HCT116 (cell line): Measurements from ENCODE around the gene ADD1. TPM values are rescaled to one million over a fixed set of nuclear protein-coding genes. Genes with fewer than 3 reads are reported as not detected.

Experiments
- ATAC-seq: fragments of 200-7000 bp; cut with Tn5 transposase; 2 replicates; pipeline ENCODE4 v1.9.1; 2020; ENCODE audit warnings: mild to moderate bottlenecking, moderate library complexity
- BruUV-seq: library from RNA; stranded (reverse); fragments of 400-500 nt; replicated peaks from 2 replicates; lab custom pipeline; 2021; lab: Mats Ljungman, UMichigan
- CTCF ChIA-PET: fragments of 300-600 bp; sonication (Branson Sonifier 250); formaldehyde crosslinking; loops from one replicate; lab custom pipeline; 2021; ENCODE audit warnings: antibody characterized with exemption; lab: Charles Lee
- POLR2A ChIA-PET: fragments of 300-600, 350-600 bp; sonication (Branson Sonifier 250); formaldehyde crosslinking; loops from one replicate; lab custom pipeline; 2021; ENCODE audit warnings: antibody characterized with exemption; lab: Charles Lee
- RAD21 ChIA-PET, 2 experiments: fragments of 300-600 bp; sonication (Branson Sonifier 250); formaldehyde crosslinking; loops; one replicate each; lab custom pipeline; 2023; ENCODE audit warnings: low total read pairs in 2 of 2; ENCODE audit not compliant: uncharacterized antibody in 2 of 2, unreplicated experiment in 2 of 2, low non-redundant PET in 1 of 2; lab: Charles Lee
- DNase-seq: peaks from one replicate; pipeline ENCODE4 v3.0.0-alpha.2; 2010; ENCODE audit warnings: low read depth, low spot score
- H2AFZ ChIP-seq: fragments of 200-600 bp; shearing (Covaris generic), sonication (generic); 2 replicates; pipeline ENCODE4 v1.6.1; 2017; ENCODE audit warnings: low read depth, mixed run types, mixed read lengths, antibody characterized with exemption, low read length; ENCODE audit not compliant: poor library complexity, severe bottlenecking
- H3K27ac ChIP-seq: 2 replicates; pipeline ENCODE4 v1.5.1; 2012; ENCODE audit warnings: low read depth, low read length
- H3K27me3 ChIP-seq: fragments of 200-600 bp; sonication (generic); 2 replicates; pipeline ENCODE4 v1.6.1; 2016; ENCODE audit warnings: mixed run types, low read length, mixed read lengths; ENCODE audit not compliant: insufficient read depth
- H3K36me3 ChIP-seq, 2 experiments: fragments of 200-500 bp in 1 of 2; fragments of 200-600 bp in 1 of 2; sonication (Bioruptor generic) in 1 of 2; sonication (generic) in 1 of 2; 2 replicates each; pipeline versions ENCODE4 v1.5.1 to v1.6.1; 2014 to 2016; ENCODE audit warnings: low read length in 2 of 2, inconsistent platforms in 1 of 2, mixed read lengths in 1 of 2, mixed run types in 1 of 2; ENCODE audit not compliant: insufficient read depth in 2 of 2, control insufficient read depth in 1 of 2
- H3K4me1 ChIP-seq, 2 experiments: fragments of 200-600 bp in 1 of 2; sonication (generic) in 1 of 2; 2 replicates each; pipeline versions ENCODE4 v1.5.1 to v1.6.1; 2012 to 2017; ENCODE audit warnings: low read length in 2 of 2, inconsistent platforms in 1 of 2, mild to moderate bottlenecking in 1 of 2, mixed read lengths in 1 of 2, mixed run types in 1 of 2, moderate library complexity in 1 of 2; ENCODE audit not compliant: insufficient read depth in 2 of 2, control insufficient read depth in 1 of 2
- H3K4me2 ChIP-seq: fragments of 200-600 bp; sonication (generic); 2 replicates; pipeline ENCODE4 v1.6.1; 2017; ENCODE audit warnings: mixed run types, low read length, mixed read lengths
- H3K4me3 ChIP-seq, 2 experiments: fragments of 200-600 bp in 1 of 2; sonication (generic) in 1 of 2; replicated peaks in 1 of 2; 2 replicates each; pipeline ENCODE4 v1.5.1; 2011 to 2016; ENCODE audit warnings: low read length in 2 of 2, control low read depth in 1 of 2, low read depth in 1 of 2, mild to moderate bottlenecking in 1 of 2, mixed read lengths in 1 of 2, mixed run types in 1 of 2
- H3K79me2 ChIP-seq: fragments of 200-600 bp; sonication (generic); 2 replicates; pipeline ENCODE4 v1.6.1; 2017; ENCODE audit warnings: mild to moderate bottlenecking, mixed run types, low read length, moderate library complexity, mixed read lengths; ENCODE audit not compliant: insufficient read depth
- H3K9ac ChIP-seq: fragments of 200-600 bp; sonication (generic); 2 replicates; pipeline ENCODE4 v1.6.1; 2016; ENCODE audit warnings: low read length, mixed read lengths
- H3K9me2 ChIP-seq: fragments of 200-600 bp; sonication (generic), shearing (Covaris generic); 2 replicates; pipeline ENCODE4 v1.6.1; 2017; ENCODE audit warnings: mixed run types, mild to moderate bottlenecking, moderate library complexity; ENCODE audit not compliant: insufficient read depth
- H3K9me3 ChIP-seq, 2 experiments: fragments of 200-500 bp in 1 of 2; fragments of 200-600 bp in 1 of 2; sonication (Bioruptor generic) in 1 of 2; sonication (generic) in 1 of 2; 2 replicates each; pipeline ENCODE4 v1.6.1; 2014 to 2017; ENCODE audit warnings: low read length in 2 of 2, mixed read lengths in 2 of 2, inconsistent platforms in 1 of 2, low read depth in 1 of 2, mild to moderate bottlenecking in 1 of 2, mixed run types in 1 of 2, moderate library complexity in 1 of 2; ENCODE audit not compliant: control insufficient read depth in 1 of 2, insufficient read depth in 1 of 2
- H4K20me1 ChIP-seq: fragments of 200-600 bp; sonication (generic), shearing (Covaris generic); 2 replicates; pipeline ENCODE4 v1.6.1; 2017; ENCODE audit warnings: mixed run types, mild to moderate bottlenecking, moderate library complexity; ENCODE audit not compliant: insufficient read depth
- CEBPB ChIP-seq: IDR thresholded peaks from 2 replicates; pipeline ENCODE4 v1.6.1; 2012; ENCODE audit warnings: low read depth
- ELF1 ChIP-seq: IDR thresholded peaks from 2 replicates; pipeline ENCODE4 v1.6.1; 2012; ENCODE audit warnings: low read depth, borderline replicate concordance
- EZH2 ChIP-seq: fragments of 200-600 bp; sonication (generic); IDR thresholded peaks from 2 replicates; pipeline ENCODE4 v1.6.1; 2017; ENCODE audit warnings: antibody characterized with exemption, mixed run types
- EZH2phosphoT487 ChIP-seq: fragments of 200-600 bp; IDR thresholded peaks from 2 replicates; pipeline ENCODE4 v1.6.1; 2018; ENCODE audit warnings: antibody characterized with exemption, borderline replicate concordance
- FOSL1 ChIP-seq: IDR thresholded peaks from 2 replicates; pipeline ENCODE4 v1.6.1; 2012; ENCODE audit warnings: low read depth
- JUND ChIP-seq: IDR thresholded peaks from 2 replicates; pipeline ENCODE4 v1.6.1; 2012
- POLR2AphosphoS5 ChIP-seq: IDR thresholded peaks from 2 replicates; pipeline ENCODE4 v1.6.1; 2011; ENCODE audit warnings: mild to moderate bottlenecking, low read depth, low read length, moderate library complexity
- RAD21 ChIP-seq: IDR thresholded peaks from 2 replicates; pipeline ENCODE4 v1.6.1; 2012; ENCODE audit warnings: low read depth, mild to moderate bottlenecking
- SP1 ChIP-seq: IDR thresholded peaks from 2 replicates; pipeline ENCODE4 v1.6.1; 2012; ENCODE audit warnings: low read depth
- SRF ChIP-seq: IDR thresholded peaks from 2 replicates; pipeline ENCODE4 v1.6.1; 2012; ENCODE audit warnings: low read depth
- YY1 ChIP-seq: IDR thresholded peaks from 2 replicates; pipeline ENCODE4 v1.6.1; 2011; ENCODE audit warnings: low read length, low read depth, moderate library complexity, mild to moderate bottlenecking; ENCODE audit not compliant: insufficient replicate concordance; ENCODE audit errors: extremely low read depth
- intact Hi-C: fragments of 100-400 bp; cut with micrococcal nuclease; formaldehyde crosslinking; loops from 2 replicates; pipeline ENCODE4 v1.10.0; 2022
- total RNA-seq: library from RNA; stranded (reverse); gene quantifications from one replicate; pipeline ENCODE4 v1.2.1, GENCODE V29; 2021; ENCODE audit not compliant: unreplicated experiment
- TF ChIP-seq, protein P1 (sequence below): IDR thresholded peaks from 2 replicates; pipeline ENCODE4 v1.6.1; 2012
- TF ChIP-seq, protein P2 (sequence below): IDR thresholded peaks from 2 replicates; pipeline ENCODE4 v1.6.1; 2012
- TF ChIP-seq, protein P3 (sequence below), 3 experiments: fragments of 200-600 bp in 1 of 3; sonication (generic) in 1 of 3; IDR thresholded peaks in 2 of 3; conservative IDR thresholded peaks in 1 of 3; 2 replicates each; pipeline ENCODE4 v1.5.1; 2012 to 2017; ENCODE audit warnings: low read depth in 2 of 3, low read length in 2 of 3, antibody characterized with exemption in 1 of 3, borderline replicate concordance in 1 of 3, control low read depth in 1 of 3, mild to moderate bottlenecking in 1 of 3, mixed read lengths in 1 of 3, mixed run types in 1 of 3, moderate library complexity in 1 of 3; ENCODE audit not compliant: insufficient read depth in 1 of 3

The ADD1 gene
- total RNA-seq, 1 experiment from 2014 or later, result 139 TPM

- Histone ChIP-seq H3K4me2 (no peak overlapping the region), H3K79me2 (no peaks in the 10 kb centered on the region), H3K27me3 (no peaks in the 10 kb centered on the region), H3K4me1 (no peaks in the 10 kb centered on the region), H2AFZ (no peak overlapping the region), H4K20me1 (no peaks in the 10 kb centered on the region), H3K4me3 (no peak overlapping the region), H3K36me3 (0 out of 4 replicates have a peak, but pooled peaks cover 0 to 4% of the 10 kb centered on the region in 2 experiments), H3K9ac (no peak overlapping the region), H3K9me2 (no peaks in the 10 kb centered on the region), H3K9me3 (no peaks in the 10 kb centered on the region), H3K27ac (no peak overlapping the region)
- DNase-seq (no peak), ATAC-seq (no peak)
- ChIA-PET POLR2A (no interaction called here), CTCF (no interaction called here), RAD21 (no interaction called here)
- no peak for TF ChIP-seq JUND
- TF ChIP-seq SP1, result no peak
- no peak for TF ChIP-seq RAD21
- TF ChIP-seq, protein P1, sequence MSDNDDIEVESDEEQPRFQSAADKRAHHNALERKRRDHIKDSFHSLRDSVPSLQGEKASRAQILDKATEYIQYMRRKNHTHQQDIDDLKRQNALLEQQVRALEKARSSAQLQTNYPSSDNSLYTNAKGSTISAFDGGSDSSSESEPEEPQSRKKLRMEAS, result no peak
- TF ChIP-seq, protein P2, sequence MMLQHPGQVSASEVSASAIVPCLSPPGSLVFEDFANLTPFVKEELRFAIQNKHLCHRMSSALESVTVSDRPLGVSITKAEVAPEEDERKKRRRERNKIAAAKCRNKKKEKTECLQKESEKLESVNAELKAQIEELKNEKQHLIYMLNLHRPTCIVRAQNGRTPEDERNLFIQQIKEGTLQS, result no peak
- no peak for TF ChIP-seq EZH2phosphoT487
- no peak for TF ChIP-seq ELF1
- TF ChIP-seq YY1, result no peak
- TF ChIP-seq, protein P3, sequence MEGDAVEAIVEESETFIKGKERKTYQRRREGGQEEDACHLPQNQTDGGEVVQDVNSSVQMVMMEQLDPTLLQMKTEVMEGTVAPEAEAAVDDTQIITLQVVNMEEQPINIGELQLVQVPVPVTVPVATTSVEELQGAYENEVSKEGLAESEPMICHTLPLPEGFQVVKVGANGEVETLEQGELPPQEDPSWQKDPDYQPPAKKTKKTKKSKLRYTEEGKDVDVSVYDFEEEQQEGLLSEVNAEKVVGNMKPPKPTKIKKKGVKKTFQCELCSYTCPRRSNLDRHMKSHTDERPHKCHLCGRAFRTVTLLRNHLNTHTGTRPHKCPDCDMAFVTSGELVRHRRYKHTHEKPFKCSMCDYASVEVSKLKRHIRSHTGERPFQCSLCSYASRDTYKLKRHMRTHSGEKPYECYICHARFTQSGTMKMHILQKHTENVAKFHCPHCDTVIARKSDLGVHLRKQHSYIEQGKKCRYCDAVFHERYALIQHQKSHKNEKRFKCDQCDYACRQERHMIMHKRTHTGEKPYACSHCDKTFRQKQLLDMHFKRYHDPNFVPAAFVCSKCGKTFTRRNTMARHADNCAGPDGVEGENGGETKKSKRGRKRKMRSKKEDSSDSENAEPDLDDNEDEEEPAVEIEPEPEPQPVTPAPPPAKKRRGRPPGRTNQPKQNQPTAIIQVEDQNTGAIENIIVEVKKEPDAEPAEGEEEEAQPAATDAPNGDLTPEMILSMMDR (IDR thresholded peaks at IDR 0.05 in 2 of 3, conservative IDR thresholded peaks at IDR 0.05 in 1 of 3; ENCODE audit: borderline replicate concordance in 1 of 3, insufficient read depth in 1 of 3, low read depth in 2 of 3, low read length in 2 of 3), result no peak
- no peak for TF ChIP-seq POLR2AphosphoS5
- TF ChIP-seq CEBPB, result no peak
- no peak for TF ChIP-seq EZH2
- TF ChIP-seq SRF, result no peak
- no peak for TF ChIP-seq FOSL1
- no TSS peak for BruUV-seq
- intact Hi-C loops, result no loop called here
Measured at GRCh38 chr4:2923668-2924173, 80.1 kb downstream of the ADD1 start.
